ENCODE data around the gene LATS2.

- TF ChIP-seq CTCF (IDR thresholded peaks at IDR 0.05) (no peak), POLR2A (IDR thresholded peaks at IDR 0.05) (no peak)
Measured at GRCh38 chr13:21074546-21074945, 13.2 kb upstream of the LATS2 start.

Measured in thyroid gland (tissue), 4 donors.